H9 (cell line): Measurements from ENCODE around the gene DDC. TPM values are rescaled to one million over a fixed set of nuclear protein-coding genes. Genes with fewer than 3 reads are reported as not detected.

Experiments used
- DNase-seq: peaks from one replicate; pipeline ENCODE4 v3.0.0-alpha.2; 2017
- H2AFZ ChIP-seq: one replicate; pipeline ENCODE4 v1.6.1; 2013; ENCODE audit warnings: mild to moderate bottlenecking, low read length, control low read depth, moderate library complexity
- H2AK5ac ChIP-seq: 2 replicates; pipeline ENCODE4 v1.6.1; 2013; ENCODE audit warnings: low read length, control low read depth, mixed read lengths; ENCODE audit not compliant: insufficient read length
- H2BK120ac ChIP-seq: one replicate; pipeline ENCODE4 v1.6.1; 2013; ENCODE audit warnings: low read depth, mild to moderate bottlenecking, low read length, control low read depth, inconsistent platforms; ENCODE audit not compliant: poor library complexity, severe bottlenecking
- H2BK12ac ChIP-seq: 2 replicates; pipeline ENCODE4 v1.6.1; 2013; ENCODE audit warnings: low read length, control low read depth, mixed read lengths, low read depth; ENCODE audit not compliant: insufficient read length
- H2BK15ac ChIP-seq: 2 replicates; pipeline ENCODE4 v1.6.1; 2013; ENCODE audit warnings: low read depth, low read length, control low read depth
- H2BK20ac ChIP-seq: one replicate; pipeline ENCODE4 v1.6.1; 2013; ENCODE audit warnings: low read depth, mild to moderate bottlenecking, low read length, control low read depth, inconsistent platforms; ENCODE audit not compliant: poor library complexity, severe bottlenecking
- H2BK5ac ChIP-seq: 2 replicates; pipeline ENCODE4 v1.6.1; 2013; ENCODE audit warnings: low read length, control low read depth, mixed read lengths; ENCODE audit not compliant: insufficient read length
- H3K14ac ChIP-seq: 2 replicates; pipeline ENCODE4 v1.6.1; 2013; ENCODE audit warnings: low read length, control low read depth; ENCODE audit not compliant: insufficient read depth
- H3K18ac ChIP-seq: 2 replicates; pipeline ENCODE4 v1.6.1; 2013; ENCODE audit warnings: low read depth, mild to moderate bottlenecking, mixed read lengths, low read length, control low read depth; ENCODE audit not compliant: insufficient read length
- H3K23ac ChIP-seq: 2 replicates; pipeline ENCODE4 v1.6.1; 2013; ENCODE audit warnings: low read length, control low read depth, mixed read lengths, low read depth; ENCODE audit not compliant: insufficient read length
- H3K23me2 ChIP-seq: 2 replicates; pipeline ENCODE4 v1.6.1; 2013; ENCODE audit warnings: low read depth, mild to moderate bottlenecking, mixed read lengths, low read length, control low read depth; ENCODE audit not compliant: insufficient read length, poor library complexity, severe bottlenecking
- H3K27ac ChIP-seq: 2 replicates; pipeline ENCODE4 v1.5.1; 2013; ENCODE audit warnings: low read length, control low read depth, mixed read lengths, low read depth; ENCODE audit not compliant: insufficient read length
- H3K27me3 ChIP-seq: 2 replicates; pipeline ENCODE4 v1.6.1; 2013; ENCODE audit warnings: low read length, control low read depth, inconsistent platforms; ENCODE audit not compliant: insufficient read depth
- H3K4ac ChIP-seq: 2 replicates; pipeline ENCODE4 v1.6.1; 2013; ENCODE audit warnings: low read depth, mild to moderate bottlenecking, control low read depth, inconsistent platforms, low read length, moderate library complexity
- H3K4me1 ChIP-seq: 2 replicates; pipeline ENCODE4 v1.6.1; 2013; ENCODE audit warnings: low read length, control low read depth, inconsistent platforms; ENCODE audit not compliant: insufficient read depth
- H3K4me2 ChIP-seq: 2 replicates; pipeline ENCODE4 v1.6.1; 2013; ENCODE audit warnings: low read length, control low read depth, mixed read lengths; ENCODE audit not compliant: insufficient read length, insufficient read depth
- H3K56ac ChIP-seq: 2 replicates; pipeline ENCODE4 v1.6.1; 2013; ENCODE audit warnings: low read depth, mild to moderate bottlenecking, mixed read lengths, low read length, control low read depth; ENCODE audit not compliant: insufficient read length
- H3K79me1 ChIP-seq: 2 replicates; pipeline ENCODE4 v1.6.1; 2013; ENCODE audit warnings: low read depth, mild to moderate bottlenecking, moderate library complexity, low read length, control low read depth, inconsistent platforms; ENCODE audit not compliant: insufficient read depth, poor library complexity, severe bottlenecking
- H3K79me2 ChIP-seq: 2 replicates; pipeline ENCODE4 v1.6.1; 2013; ENCODE audit warnings: low read length, control low read depth, inconsistent platforms; ENCODE audit not compliant: insufficient read depth
- H3K9ac ChIP-seq: 2 replicates; pipeline ENCODE4 v1.6.1; 2013; ENCODE audit warnings: low read length, control low read depth, mixed read lengths; ENCODE audit not compliant: insufficient read length; ENCODE audit errors: extremely low read depth
- H3K9me3 ChIP-seq: one replicate; pipeline ENCODE4 v1.6.1; 2013; ENCODE audit warnings: low read depth, low read length, inconsistent platforms; ENCODE audit not compliant: control insufficient read depth
- H3T11ph ChIP-seq: one replicate; pipeline ENCODE4 v1.6.1; 2013; ENCODE audit warnings: mild to moderate bottlenecking, low read length, control low read depth, inconsistent platforms
- H4K20me1 ChIP-seq: one replicate; pipeline ENCODE4 v1.6.1; 2013; ENCODE audit not compliant: control insufficient read depth, insufficient read length, insufficient read depth
- H4K5ac ChIP-seq: 2 replicates; pipeline ENCODE4 v1.6.1; 2013; ENCODE audit warnings: low read depth, mild to moderate bottlenecking, mixed read lengths, low read length, control low read depth; ENCODE audit not compliant: insufficient read length
- H4K8ac ChIP-seq: replicated peaks from 2 replicates; pipeline ENCODE4 v1.6.1; 2013; ENCODE audit warnings: low read length, control low read depth, mixed read lengths, low read depth; ENCODE audit not compliant: insufficient read length
- H4K91ac ChIP-seq: 2 replicates; pipeline ENCODE4 v1.6.1; 2013; ENCODE audit warnings: low read depth, mild to moderate bottlenecking, moderate library complexity, mixed read lengths, low read length, control low read depth; ENCODE audit not compliant: insufficient read length
- H3K27ac Mint-ChIP-seq, 3 experiments: 2 replicates in 2 of 3; 3 replicates in 1 of 3; pipeline ENCODE4 v1.8.0; 2020 to 2021; ENCODE audit warnings: mixed read lengths in 3 of 3, mild to moderate bottlenecking in 1 of 3, moderate library complexity in 1 of 3
- H3K27me3 Mint-ChIP-seq: 2 replicates; pipeline ENCODE4 v1.8.0; 2021; ENCODE audit warnings: low read depth, mild to moderate bottlenecking, moderate library complexity, mixed read lengths
- H3K36me3 Mint-ChIP-seq, 3 experiments: 2 replicates in 2 of 3; 3 replicates in 1 of 3; pipeline ENCODE4 v1.8.0; 2020 to 2021; ENCODE audit warnings: low read depth in 3 of 3, mixed read lengths in 3 of 3; ENCODE audit not compliant: insufficient read depth in 1 of 3
- H3K4me1 Mint-ChIP-seq, 2 experiments: 2 replicates each; pipeline ENCODE4 v1.8.0; 2020; ENCODE audit warnings: mixed read lengths in 2 of 2
- H3K4me3 Mint-ChIP-seq, 2 experiments: 2 replicates in 1 of 2; 3 replicates in 1 of 2; pipeline ENCODE4 v1.8.0; 2020 to 2021; ENCODE audit warnings: mild to moderate bottlenecking in 2 of 2, mixed read lengths in 2 of 2, moderate library complexity in 1 of 2
- H3K9me3 Mint-ChIP-seq, 2 experiments: 2 replicates in 1 of 2; 3 replicates in 1 of 2; pipeline ENCODE4 v1.8.0; 2020; ENCODE audit warnings: mild to moderate bottlenecking in 2 of 2, mixed read lengths in 2 of 2, moderate library complexity in 1 of 2
- CTCF ChIP-seq: fragments of 200-600 bp; sonication (generic); conservative IDR thresholded peaks from 3 replicates; pipeline ENCODE4 v1.8.0; 2021; ENCODE audit warnings: antibody characterized with exemption, mild to moderate bottlenecking
- WGBS: extraction: QIAGEN DNeasy Blood & Tissue Kit; methylation state at CpG from one replicate; pipeline ENCODE4 v1.1.7; 2013; ENCODE audit warnings: missing lambda C conversion rate, low lambda C conversion rate, mixed read lengths; ENCODE audit not compliant: insufficient read length; ENCODE audit errors: extremely low coverage; 5-methylcytosine and 5-hydroxymethylcytosine counted together
- total RNA-seq: library from RNA; stranded (reverse); gene quantifications from 2 replicates; pipeline ENCODE4 v1.2.1, GENCODE V29; 2021

The DDC gene
- total RNA-seq, 1 experiment from 2014 or later, result not detected

GRCh38 chr7:50610521-50611277 lies 45.5 kb upstream of the DDC start:
- no peak overlapping the region for H3K4me2 ChIP-seq
- no peak overlapping the region for H2BK15ac ChIP-seq
- no peaks in the 10 kb centered on the region for H3K4me1 ChIP-seq
- H3K18ac ChIP-seq, result no peak overlapping the region
- no peak overlapping the region for H4K8ac ChIP-seq
- H3K27ac Mint-ChIP-seq, result no peak overlapping the region; a peak in 1 of 7 replicates
- no peaks in the 10 kb centered on the region for H3K9me3 ChIP-seq
- no peaks in the 10 kb centered on the region for H3K79me1 ChIP-seq
- no peaks in the 10 kb centered on the region for H4K20me1 ChIP-seq
- H4K91ac ChIP-seq, result no peak overlapping the region
- WGBS, result no CpG with 5 or more reads among the region's 6 CpGs
- H2AK5ac ChIP-seq, result no peak overlapping the region
- H3K27me3 Mint-ChIP-seq, result no peaks in the 10 kb centered on the region
- no peaks in the 10 kb centered on the region for H3K4me1 Mint-ChIP-seq
- H2BK120ac ChIP-seq, result no peak overlapping the region
- H3K23ac ChIP-seq, result no peak overlapping the region
- H3K4ac ChIP-seq, result no peak overlapping the region
- no peak for TF ChIP-seq CTCF
- H3K79me2 ChIP-seq, result no peaks in the 10 kb centered on the region
- H4K5ac ChIP-seq, result no peak overlapping the region
- H3K4me3 Mint-ChIP-seq, result no peak overlapping the region
- no peak overlapping the region for H2BK5ac ChIP-seq
- no peaks in the 10 kb centered on the region for H3K27me3 ChIP-seq
- no peak overlapping the region for H3K56ac ChIP-seq
- no peak overlapping the region for H3K14ac ChIP-seq
- DNase-seq, result no peak
- no peaks in the 10 kb centered on the region for H3K23me2 ChIP-seq
- H2BK12ac ChIP-seq, result no peak overlapping the region
- H3K9me3 Mint-ChIP-seq, result no peaks in the 10 kb centered on the region
- H2AFZ ChIP-seq, result no peak overlapping the region
- no peak overlapping the region for H2BK20ac ChIP-seq
- H3K36me3 Mint-ChIP-seq, result peaks cover 29 to 74% (median 54%) of the 10 kb centered on the region in 3 experiments; a peak in 6 of 7 replicates
- no peak overlapping the region for H3K9ac ChIP-seq
- no peak overlapping the region for H3T11ph ChIP-seq
- no peak overlapping the region for H3K27ac ChIP-seq
